Activated CD4-positive, CD25-positive, alpha-beta regulatory T cell (primary cell): ENCODE measurements around the gene MRPL2.

ENCODE experiments used
- DNase-seq, 4 experiments: peaks; one replicate each; lab custom pipeline; 2025; lab: John Stamatoyannopoulos, UW

Gene MRPL2

DNA sequence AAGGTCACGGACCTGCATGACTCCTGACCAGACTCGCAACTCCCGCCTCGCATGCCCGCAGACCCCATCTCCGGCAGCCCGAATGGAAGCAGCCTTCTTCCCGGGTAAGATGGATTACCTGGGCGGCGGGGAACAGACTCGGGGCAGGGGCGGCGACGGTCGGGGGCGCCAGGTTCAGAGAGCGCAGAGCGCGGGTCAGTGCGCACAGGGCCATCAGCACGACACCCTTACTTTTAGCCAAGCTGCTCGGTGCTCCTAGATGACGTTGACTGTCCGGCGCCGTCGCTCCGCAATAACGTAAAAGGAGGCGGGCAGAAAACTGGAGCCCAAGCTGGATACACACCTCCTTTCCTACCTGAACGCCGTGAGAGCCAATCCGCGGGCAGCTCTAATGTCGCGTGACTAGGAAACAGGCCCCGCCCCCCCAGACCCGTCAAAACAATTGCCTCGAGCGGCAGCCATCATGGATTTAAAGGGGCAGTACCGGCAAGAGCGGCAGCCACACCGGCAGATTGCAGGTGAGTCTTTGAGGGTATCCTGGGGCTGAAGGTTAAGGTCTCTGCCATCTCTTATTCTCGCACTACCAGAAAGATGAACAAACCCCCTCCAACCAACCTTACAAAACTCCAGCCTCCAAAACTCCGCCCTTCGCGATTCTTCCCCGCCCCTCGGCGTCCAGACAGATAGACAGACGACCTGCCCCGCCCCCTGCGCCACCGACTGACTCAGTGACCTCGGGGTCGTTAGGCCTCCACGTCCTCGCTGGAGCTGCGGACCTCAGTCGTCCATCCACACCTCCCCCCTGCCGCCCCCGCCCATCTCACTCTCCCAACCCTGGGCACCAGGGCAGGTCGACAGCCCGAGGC, at the start of gene MRPL2, which contains the start of gene KLC4:
Gene MRPL2 (minus strand): TSS at position 267 of the 866 bp plus-strand sequence. CDS start 53 bp downstream, at position 214.
Gene KLC4 (plus strand): TSS at position 464 of the 866 bp plus-strand sequence. CDS start 1,705 bp downstream, outside the sequence.
- DNase-seq, result peak; percentile 91 to 97 (median 95)

DNA sequence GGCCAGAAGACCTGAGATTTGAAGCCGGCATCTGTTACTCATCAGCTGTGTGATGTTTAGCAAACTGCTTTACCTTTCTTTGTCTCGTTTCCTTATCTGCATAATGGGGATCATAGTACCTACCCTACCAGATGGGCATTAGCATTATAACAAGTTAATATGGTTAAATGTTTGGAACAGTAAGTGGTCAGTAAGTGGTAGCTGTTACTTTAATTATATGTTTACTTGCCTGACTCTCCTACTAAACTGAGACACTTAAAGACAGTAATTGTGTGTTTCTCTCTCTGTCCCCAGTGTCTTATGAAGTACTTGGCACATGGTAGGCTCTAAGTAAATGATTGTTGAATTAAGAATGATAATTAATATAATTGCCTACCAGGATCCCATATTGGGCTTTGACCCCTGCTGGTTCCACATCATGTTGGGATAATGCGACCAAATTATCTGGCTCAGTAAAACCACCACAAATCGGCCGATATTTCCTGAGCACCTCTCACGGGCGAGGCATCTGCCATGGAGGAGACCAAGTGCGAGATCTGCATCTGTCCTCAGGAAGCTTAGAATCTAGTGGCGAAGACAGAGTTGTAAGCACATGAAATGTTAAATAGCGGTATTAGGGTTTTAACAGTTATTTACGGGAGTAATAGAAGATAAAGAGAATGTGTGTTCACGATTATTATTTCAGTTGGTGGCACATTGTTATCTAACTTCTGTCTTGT, 48.3 kb upstream of the MRPL2 start:
- DNase-seq, result no peak

DNA sequence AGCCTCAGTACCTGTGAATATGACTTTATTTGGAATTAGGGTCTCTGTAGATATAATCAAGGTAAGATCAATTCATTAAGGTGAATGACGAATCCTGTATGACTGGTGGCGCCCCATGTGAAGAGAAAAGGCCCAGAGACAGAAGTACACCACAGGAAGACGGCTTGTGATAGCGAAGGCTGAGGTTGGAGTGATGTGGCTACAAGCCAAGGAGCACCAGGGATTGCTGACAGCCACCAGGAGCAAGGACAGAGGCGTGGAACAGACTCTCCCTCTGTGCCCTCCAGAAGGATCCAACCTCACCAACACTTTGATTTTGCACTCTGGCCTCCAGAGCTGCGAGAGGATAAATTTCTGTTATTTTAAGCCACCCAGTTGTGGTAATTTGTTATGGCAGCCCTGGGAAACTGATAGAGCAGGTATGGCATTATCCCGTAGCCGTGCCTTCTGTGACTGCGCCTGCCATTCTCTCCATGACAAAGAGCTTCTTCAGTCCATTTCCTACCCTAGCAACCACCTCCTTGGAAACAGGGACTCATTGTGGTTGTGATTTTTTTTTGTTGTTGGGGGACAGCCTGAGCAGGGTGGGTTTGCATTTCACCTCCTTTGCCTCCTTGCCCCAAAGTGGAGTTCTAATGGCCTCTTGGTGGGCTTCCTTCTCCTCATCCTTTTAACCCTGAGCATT, 46.4 kb upstream of the MRPL2 start:
- DNase-seq, result no peak

DNA sequence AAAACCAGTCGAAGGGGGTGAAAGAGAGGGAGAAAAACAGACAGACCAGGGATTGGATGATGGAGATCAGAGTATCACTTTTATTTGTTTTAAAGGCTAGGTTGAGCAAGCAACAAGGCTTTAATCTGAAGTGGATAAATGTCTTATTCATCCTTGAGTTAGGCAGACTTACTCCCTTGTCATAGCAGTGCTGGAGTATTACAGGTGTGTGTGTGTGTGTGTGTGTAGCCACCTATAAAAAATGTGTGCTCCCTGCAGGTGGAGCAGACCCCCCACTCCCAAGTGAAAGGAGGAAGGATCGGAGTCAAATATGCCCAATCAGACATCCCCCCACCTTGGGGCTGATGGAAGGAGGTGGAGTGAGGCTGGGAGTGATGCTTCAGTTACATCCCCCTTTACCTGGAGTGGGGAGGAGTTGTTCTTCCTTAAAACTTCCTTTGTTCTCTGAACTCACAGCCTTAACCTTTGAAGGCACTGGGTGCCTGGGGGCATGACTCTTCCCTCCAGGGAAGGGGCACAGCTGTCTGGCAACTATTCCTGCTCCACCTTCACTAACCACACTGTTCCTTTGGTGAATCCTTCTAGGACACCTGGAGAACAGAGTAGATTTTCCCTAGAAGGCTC, 44.1 kb upstream of the MRPL2 start:
- no peak for DNase-seq

DNA sequence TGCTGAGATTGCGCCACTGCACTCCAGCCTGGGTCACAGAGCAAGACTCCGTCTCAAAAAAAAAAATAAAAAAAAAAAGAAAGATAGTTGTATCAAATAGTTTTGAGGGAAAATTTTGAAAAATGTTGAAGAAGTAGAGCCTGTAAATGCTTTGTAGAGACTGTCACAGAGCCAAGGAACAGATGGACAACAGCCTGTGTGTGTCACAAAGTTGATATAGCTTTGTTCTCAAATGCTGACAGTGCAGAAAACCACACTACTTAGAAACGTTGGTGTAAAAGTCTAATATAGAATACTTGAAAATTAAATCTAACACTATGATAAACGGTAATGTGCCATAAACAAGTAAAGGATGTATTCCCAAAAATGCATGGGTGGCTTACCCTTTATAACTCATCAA, 42.3 kb upstream of the MRPL2 start:
- no peak for DNase-seq

DNA sequence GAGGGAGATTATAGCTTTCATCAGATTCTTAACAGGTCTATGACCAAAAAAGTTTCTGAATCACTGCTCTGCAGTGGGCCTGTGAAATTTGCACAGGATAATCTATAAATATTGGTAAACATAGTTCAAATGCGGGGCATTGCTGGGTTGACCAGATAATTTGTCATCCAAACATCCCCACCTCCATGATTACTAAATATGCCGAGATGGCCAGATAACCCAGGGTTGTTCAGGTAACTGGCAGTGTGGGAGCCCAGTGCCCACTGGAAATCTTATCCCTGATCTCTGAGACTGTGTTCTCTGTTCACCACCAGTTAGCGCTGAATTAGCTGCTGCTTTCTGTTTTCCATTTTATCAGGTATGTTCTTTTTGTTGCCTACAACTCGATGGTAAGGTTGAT, 38.3 kb upstream of the MRPL2 start:
- DNase-seq, result no peak

DNA sequence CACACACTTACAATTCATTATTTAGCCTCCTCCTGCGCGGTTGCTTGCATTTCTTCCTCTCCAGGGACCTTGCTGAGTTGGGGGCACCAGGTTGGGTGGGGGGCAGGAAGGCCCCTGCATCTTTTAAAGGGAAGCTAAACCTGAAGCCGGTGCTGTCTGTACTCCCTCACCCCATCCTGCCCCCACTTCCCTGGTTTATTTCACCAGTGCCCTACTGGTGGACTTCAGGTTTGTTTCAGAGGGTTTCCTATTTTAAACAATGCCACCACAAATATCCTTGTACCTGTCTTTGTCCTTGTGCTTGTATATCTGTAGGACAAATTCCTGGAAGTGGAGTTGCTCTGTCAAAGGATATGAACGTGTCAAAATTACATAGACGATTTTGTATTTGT, 37.9 kb upstream of the MRPL2 start:
- no peak for DNase-seq

DNA sequence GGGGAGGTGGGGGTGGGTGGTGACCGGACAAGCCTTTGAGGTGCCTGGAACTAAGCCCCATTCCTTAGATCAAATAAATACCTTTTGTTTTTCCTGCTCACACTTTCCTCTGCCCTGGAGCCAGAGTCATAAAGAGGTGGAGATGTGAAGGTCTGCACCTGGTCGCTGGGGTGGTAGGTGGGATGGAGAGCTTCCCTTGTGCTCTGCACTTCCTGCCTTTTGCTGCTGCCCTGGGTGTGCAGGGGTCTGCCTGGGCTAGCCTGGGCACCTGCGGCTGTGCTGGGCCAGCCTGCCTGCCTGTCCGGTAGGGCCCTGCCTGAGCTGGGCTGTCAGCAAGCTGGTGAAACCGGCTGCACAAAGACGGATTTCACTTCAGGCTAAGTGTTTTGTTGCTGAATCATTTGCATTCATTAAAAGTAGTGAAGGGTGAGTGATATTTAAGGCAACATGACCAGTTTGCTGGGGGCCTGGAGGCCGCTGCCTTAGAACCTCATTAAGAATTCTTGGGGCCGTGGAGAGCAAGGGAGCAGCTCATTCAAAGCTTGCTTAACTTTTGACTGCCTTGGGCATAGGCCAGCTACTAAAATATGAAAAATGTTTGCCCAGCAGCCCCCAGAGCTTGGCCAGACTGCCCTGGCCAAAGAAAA, 37.3 kb upstream of the MRPL2 start:
- DNase-seq, result no peak

DNA sequence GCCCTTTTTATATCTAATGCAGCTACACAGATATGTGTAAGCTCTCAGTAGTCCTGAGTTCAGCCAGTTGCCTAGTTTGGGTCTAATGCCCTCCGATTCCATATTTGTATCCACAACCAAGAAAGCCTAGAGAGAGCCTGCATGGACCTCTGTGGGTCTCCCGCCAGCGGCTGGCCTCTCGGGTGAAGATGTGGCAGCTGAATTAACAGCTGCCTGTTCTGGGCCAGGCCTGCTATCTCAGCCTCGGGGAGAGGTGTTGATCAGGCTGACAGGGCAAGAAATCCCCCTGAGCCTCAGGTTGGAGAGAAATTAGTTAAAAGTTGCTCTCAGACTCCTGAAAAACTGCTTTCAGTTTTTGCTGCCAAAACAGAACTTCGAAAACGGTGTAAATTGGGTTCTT, 36.7 kb upstream of the MRPL2 start:
- DNase-seq, result no peak

DNA sequence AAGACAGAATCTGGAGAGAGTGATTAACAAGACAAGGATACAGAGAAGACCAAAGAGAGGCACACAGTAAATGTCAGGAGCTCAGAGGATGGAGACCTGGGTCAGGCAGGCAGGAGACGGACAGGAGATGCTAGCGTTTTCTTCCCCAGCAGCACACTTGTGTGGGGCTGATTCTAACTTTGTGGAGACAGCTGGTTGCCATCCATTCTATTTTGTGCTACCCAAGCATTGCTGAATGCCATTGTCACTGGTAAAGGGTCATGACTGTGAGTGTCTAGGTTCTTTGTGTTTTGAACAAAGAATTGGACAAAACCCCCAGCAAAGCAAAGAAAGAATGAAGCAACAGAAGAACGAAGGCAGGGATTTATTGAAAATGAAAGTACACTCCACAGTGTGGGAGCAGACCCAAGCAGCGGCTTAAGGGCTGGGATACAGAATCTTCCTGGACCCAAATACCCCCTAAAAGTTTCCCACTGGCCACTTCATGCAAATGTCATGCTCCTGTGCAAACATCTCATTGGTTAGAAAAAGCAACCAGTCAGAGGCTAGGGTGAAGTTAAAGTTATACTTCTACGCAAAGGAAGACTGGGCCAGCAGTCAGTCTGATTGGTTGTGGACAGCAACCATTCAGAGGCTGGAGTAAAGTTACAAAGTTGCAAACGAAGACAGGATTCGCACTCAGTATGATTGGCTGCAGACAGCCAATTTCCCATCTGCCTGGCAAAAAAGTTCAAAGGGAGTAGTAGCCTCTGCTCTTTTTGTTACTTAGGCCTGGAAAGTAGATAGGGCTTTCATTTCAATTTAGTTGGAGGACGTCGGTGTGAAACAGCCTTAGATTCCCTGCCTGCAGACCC, 34.4 kb upstream of the MRPL2 start:
- no peak for DNase-seq

DNA sequence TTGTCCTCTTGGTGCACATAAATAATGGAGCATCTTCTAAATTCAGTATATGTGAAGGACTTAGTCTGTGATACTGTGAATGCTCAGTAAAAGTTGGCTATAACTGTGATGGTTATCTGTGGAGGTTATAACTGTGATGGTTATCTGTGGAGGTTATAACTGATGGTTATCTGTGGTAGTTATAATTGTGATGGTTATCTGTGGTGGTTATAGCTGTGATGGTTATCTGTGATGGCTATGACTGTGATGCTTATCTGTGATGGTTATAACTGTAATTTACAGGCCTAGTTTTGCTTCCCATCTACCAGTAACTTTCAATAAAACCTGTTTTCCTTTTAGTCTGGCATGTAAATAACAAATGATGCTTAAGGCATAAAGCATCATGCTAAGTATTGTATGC, 33.4 kb upstream of the MRPL2 start:
- DNase-seq, result no peak

DNA sequence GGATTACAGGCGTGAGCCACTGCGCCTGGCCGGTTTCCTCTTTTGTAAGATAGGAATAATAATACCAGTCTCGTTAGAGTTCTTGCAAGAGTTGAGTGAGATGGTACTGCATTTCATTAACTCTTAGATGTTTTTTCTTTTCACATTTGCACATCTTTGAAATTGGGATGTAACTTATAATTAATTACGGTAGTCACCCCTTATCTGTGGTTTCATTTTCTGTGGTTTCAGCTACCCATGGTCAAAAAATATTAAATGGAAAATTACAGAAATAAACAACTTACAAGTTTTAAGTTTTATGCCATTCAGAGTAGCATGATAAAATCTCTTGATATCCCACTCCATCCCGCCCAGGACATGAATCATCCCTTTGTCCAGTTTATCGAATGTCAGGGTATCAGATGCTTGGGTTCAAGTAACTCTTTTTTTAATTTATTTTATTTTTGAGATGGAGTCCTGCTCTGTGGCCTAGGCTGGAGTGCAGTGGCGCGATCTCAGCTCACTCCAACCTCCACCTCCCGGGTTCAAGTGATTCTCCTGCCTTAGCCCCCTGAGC, 32.3 kb upstream of the MRPL2 start:
- DNase-seq, result no peak

DNA sequence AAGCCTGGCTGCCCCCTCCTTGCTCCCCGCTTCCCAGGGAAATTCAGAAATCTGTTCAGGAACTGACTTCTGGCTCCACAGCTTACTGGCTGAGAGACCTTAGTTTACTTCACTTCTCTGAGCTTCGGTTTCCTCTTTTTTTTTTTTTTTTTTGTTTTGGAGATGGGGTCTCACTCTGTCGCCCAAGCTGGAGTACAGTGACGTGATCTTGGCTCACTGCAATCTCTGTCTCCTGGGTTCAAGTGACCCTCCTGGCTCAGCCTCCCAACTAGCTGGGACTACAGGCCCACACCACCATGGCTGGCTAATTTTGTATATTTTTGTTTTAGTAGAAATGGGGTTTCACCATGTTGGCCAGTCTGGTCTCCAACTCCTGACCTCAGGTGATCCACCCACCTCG, 31.8 kb upstream of the MRPL2 start:
- DNase-seq, result no peak

DNA sequence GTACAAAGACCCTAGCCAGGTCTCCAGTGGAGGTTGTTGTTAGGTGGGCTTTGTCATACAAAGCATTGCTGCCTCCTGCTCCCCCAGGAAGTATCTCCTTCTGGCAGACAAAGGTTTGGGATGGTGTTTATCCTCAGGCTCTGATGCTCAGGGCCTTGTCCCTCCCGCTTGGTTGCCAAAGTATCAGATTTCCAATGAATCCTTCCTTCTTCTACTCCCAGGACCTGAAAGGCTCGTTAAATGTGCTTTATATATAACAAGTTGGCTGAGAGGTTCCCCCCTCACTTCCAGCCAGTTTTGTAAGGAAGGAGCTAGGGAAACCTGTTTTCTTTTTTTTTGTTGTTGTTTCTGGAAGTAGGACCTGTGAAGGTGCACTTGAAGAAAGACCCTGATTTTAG, 31.3 kb upstream of the MRPL2 start:
- no peak for DNase-seq

DNA sequence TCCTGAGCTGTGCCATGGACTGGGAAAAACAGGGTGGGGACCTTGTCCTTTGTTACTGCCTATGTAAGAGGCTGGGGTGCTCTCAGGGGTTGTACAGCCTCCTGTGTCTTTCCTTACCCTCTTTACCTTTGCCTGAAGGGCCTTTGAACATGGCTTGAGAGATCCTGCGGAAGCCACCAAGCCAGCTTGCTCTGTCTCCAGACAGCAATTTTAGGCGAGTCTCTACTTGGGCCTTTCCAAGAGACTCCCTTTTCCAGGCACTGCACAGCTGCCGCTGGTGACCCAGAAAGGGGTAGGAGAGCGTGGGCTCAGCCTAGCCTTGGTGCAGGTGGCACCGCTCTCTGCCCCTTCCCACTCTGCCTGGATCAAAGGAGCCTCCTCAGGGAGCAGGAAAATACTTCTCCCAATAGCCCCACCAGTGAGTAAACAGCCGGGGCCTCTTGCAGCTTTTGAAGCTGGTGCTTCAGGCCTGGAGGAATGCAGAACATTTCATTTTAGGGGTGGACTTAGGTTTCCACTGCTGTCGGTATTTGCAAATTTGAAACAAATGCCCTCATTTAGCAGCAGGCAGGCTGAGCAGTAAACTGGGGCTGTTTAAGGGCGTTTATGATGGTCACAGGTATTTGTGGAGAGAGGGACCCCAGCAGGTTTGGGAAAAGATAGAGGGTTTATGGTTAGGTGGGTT, 30.8 kb upstream of the MRPL2 start:
- no peak for DNase-seq

DNA sequence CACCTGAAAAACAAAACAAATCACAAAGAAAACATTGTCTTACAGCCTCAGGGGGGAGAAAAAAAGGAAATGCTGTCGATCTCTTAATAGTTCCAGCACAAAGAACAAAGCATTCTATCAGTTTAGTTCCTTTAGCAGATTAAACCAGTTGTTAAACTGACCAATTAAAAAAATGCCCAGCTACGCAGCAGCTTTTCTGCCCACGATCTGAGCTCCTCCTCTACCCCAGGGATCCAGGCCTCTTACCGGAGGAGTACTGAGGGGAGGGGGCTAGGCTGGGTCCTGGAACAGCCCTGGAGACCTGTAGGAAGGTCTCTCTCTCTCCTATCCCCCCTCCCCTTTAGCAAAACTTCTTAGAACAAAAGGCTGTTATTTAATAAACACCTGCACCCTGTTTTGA, 30.2 kb upstream of the MRPL2 start:
- no peak for DNase-seq

DNA sequence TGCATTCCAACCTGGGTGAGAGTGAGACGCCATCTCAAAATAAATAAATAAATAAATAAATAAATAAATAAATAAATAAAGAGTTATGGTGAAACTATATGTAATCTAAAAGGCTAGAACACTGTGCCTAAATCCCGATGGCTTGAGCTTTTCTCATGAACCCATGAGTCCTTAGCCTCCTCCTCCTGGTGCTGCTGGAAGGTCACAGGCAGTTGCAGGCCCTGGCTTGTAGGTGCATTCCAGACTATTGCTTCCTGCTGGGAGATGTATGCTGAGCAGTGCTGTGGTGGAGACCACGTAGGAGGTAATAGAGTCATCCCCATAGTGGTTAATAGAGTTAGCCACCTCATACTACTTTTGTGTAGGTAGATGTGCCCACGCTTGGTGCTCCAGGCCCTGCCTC, 29.4 kb upstream of the MRPL2 start:
- no peak for DNase-seq

DNA sequence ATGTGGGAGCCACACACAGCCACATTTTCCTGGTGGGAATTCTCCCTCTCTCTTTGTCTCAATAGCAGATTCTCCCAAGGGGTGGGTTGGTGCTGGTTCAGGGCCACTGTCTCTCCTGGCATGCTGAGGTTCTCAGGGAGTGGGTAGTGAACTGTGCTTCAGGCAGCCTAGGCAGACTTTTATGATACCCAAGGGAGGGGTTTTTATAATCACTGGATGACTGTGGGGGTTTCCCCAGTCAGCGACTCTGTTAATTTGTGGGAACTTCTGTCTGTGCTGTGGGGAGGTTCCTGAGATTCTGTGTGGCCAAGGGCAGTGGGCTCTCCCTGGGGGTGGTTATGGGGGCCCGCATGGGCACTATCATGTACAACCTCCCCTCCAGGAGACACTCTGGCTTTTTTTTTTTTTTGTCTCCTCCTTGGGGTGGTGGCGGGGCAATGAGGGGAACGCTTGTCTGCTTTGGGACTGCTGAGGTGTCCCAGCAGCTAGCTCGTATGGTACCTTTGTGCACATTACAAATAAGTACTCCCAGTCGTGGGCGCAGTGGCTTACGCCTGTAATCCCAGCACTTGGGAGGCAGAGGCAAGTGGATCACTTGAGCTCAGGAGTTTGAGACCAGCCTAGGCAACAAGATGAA, 26.9 kb upstream of the MRPL2 start:
- no peak for DNase-seq
